ENCODE results near the gene PPA2. TPM values are rescaled to one million over a fixed set of nuclear protein-coding genes. Genes with fewer than 3 reads are reported as not detected.

PPA2 gene
- total RNA-seq, 4 donors from 2014 or later: 46.2 to 164 (median 84.6) TPM

- no peak overlapping the region for H3K27ac ChIP-seq
- H3K27me3 ChIP-seq: no peaks in the 10 kb centered on the region
- TF ChIP-seq POLR2AphosphoS5 (IDR thresholded peaks at IDR 0.05) (no peak), POLR2A (IDR thresholded peaks at IDR 0.05) (no peak), CTCF (IDR thresholded peaks at IDR 0.05) (no peak), EP300 (IDR thresholded peaks at IDR 0.05; ENCODE audit: low read depth) (no peak)
- H3K36me3 ChIP-seq: no peaks in the 10 kb centered on the region
- no peaks in the 10 kb centered on the region for H3K9me3 ChIP-seq
- H3K4me3 ChIP-seq: no peak overlapping the region
- DNase-seq: no peak
- 70 to 80% methylated on average over 1 to 2 of the region's 2 CpGs for WGBS, 2 donors (ENCODE audit: low coverage in 1 of 2)
- intact Hi-C loops (cut with DNase I; ENCODE audit: low total_unique reads): no loop called here
- no peaks in the 10 kb centered on the region for H3K4me1 ChIP-seq
- in situ Hi-C loops (cut with MboI; ENCODE audit: low pct_ligation_motif_present in 1 of 4, low pct_unique_long_range_greater_than_20kb in 1 of 4, low sequenced_read_pairs in 3 of 4): no loop called here
Observed at GRCh38 chr4:105327222-105327621, 146.6 kb downstream of the PPA2 start.

Small RNA genes lying within 50 kb of the gene (small RNA-seq; reads per million reads assigned to genes)
- 0 reads per million in 4 donors for gene RNU6-553P

Other genes with a start within 250 kb of the PPA2 start
- gene ARHGEF38, start 78.6 kb upstream of the PPA2 start, total RNA-seq: 10 to 100 TPM in 3 of 4 donors, 1 to 10 TPM in 1; 2.6 to 18.1 (median 15.6) TPM
- gene INTS12, start 234.6 kb upstream of the PPA2 start, total RNA-seq: 10 to 100 TPM in 3 of 4 donors, 1 to 10 TPM in 1; 4.5 to 37.0 (median 22.0) TPM
- gene GSTCD, start 234.7 kb upstream of the PPA2 start, total RNA-seq: 10 to 100 TPM in 1 of 4 donors, 1 to 10 TPM in 2, under 1 TPM in 1; 0.40 to 11.1 (median 8.4) TPM

Data from transverse colon (tissue), 4 donors.